Chondrocyte (in vitro differentiated cells): ENCODE data around the gene FBLIM1. TPM values are rescaled to one million over a fixed set of nuclear protein-coding genes. Genes with fewer than 3 reads are reported as not detected.

ENCODE experiments used
- DNase-seq: peaks from one replicate; pipeline ENCODE4 v3.0.0; 2021; ENCODE audit warnings: mixed read lengths, low spot score
- H3K27ac Mint-ChIP-seq: one replicate; pipeline ENCODE4 v1.8.0; 2021; ENCODE audit warnings: mild to moderate bottlenecking, moderate library complexity, mixed read lengths; ENCODE audit not compliant: unreplicated experiment
- H3K27me3 Mint-ChIP-seq: 2 replicates; pipeline ENCODE4 v1.8.0; 2021; ENCODE audit warnings: low read depth, mixed read lengths
- H3K36me3 Mint-ChIP-seq: 2 replicates; pipeline ENCODE4 v1.8.0; 2021; ENCODE audit warnings: low read depth, mixed read lengths
- H3K4me1 Mint-ChIP-seq: 2 replicates; pipeline ENCODE4 v1.8.0; 2021; ENCODE audit warnings: low read depth, mild to moderate bottlenecking, mixed read lengths
- H3K4me3 Mint-ChIP-seq: one replicate; pipeline ENCODE4 v1.8.0; 2021; ENCODE audit warnings: mild to moderate bottlenecking, moderate library complexity, mixed read lengths; ENCODE audit not compliant: unreplicated experiment
- H3K9me3 Mint-ChIP-seq: 2 replicates; pipeline ENCODE4 v1.8.0; 2021; ENCODE audit warnings: low read depth, mixed read lengths
- CTCF ChIP-seq: fragments of 200-600 bp; sonication (generic); IDR thresholded peaks from 2 replicates; pipeline ENCODE4 v1.5.0; 2021; ENCODE audit warnings: antibody characterized with exemption, mild to moderate bottlenecking, moderate library complexity
- total RNA-seq: library from RNA; stranded (reverse); gene quantifications from 3 replicates; pipeline ENCODE4 v1.2.1, GENCODE V29; 2021

The FBLIM1 gene
- total RNA-seq, 1 donor from 2014 or later, result 492 TPM

- no peaks in the 10 kb centered on the region for H3K27me3 Mint-ChIP-seq
- peaks cover 5% of the 10 kb centered on the region for H3K4me1 Mint-ChIP-seq
- peak overlapping the region; percentile 70 for H3K27ac Mint-ChIP-seq
- H3K9me3 Mint-ChIP-seq, result no peaks in the 10 kb centered on the region
- no peak overlapping the region for H3K4me3 Mint-ChIP-seq
- TF ChIP-seq CTCF, result no peak
- H3K36me3 Mint-ChIP-seq, result peaks cover 51% of the 10 kb centered on the region
- no peak for DNase-seq
Observed at GRCh38 chr1:15775706-15776105, 17.1 kb downstream of the FBLIM1 start.

GRCh38 chr1:15777909-15778707 is 19.5 kb downstream of the FBLIM1 start:
- no peak for DNase-seq
- H3K9me3 Mint-ChIP-seq, result no peaks in the 10 kb centered on the region
- peaks cover 44% of the 10 kb centered on the region for H3K36me3 Mint-ChIP-seq
- peak overlapping the region; percentile 63 for H3K27ac Mint-ChIP-seq
- H3K4me3 Mint-ChIP-seq, result no peak overlapping the region
- H3K4me1 Mint-ChIP-seq, result peaks cover 3% of the 10 kb centered on the region
- no peaks in the 10 kb centered on the region for H3K27me3 Mint-ChIP-seq
- no peak for TF ChIP-seq CTCF

GRCh38 chr1:15785683-15786082 is 27.1 kb downstream of the FBLIM1 start:
- Mint-ChIP-seq H3K4me1 (peaks cover 38% of the 10 kb centered on the region), H3K27ac (peak overlapping the region; percentile 87), H3K27me3 (no peaks in the 10 kb centered on the region), H3K9me3 (no peaks in the 10 kb centered on the region), H3K36me3 (peaks cover 19% of the 10 kb centered on the region), H3K4me3 (no peak overlapping the region)
- no peak for TF ChIP-seq CTCF
- no peak for DNase-seq

- Mint-ChIP-seq H3K27ac (peak overlapping the region; percentile 87), H3K36me3 (peaks cover 15% of the 10 kb centered on the region), H3K9me3 (no peaks in the 10 kb centered on the region), H3K4me3 (no peak overlapping the region), H3K4me1 (peaks cover 38% of the 10 kb centered on the region), H3K27me3 (no peaks in the 10 kb centered on the region)
- DNase-seq, result no peak
- TF ChIP-seq CTCF, result no peak
Observed at GRCh38 chr1:15786581-15786980, 28.0 kb downstream of the FBLIM1 start.

GRCh38 chr1:15788624-15789301 is 30.2 kb downstream of the FBLIM1 start:
- H3K36me3 Mint-ChIP-seq, result peaks cover 15% of the 10 kb centered on the region
- no peaks in the 10 kb centered on the region for H3K27me3 Mint-ChIP-seq
- no peak overlapping the region for H3K4me3 Mint-ChIP-seq
- no peaks in the 10 kb centered on the region for H3K9me3 Mint-ChIP-seq
- no peak for TF ChIP-seq CTCF
- peaks cover 52% of the 10 kb centered on the region for H3K4me1 Mint-ChIP-seq
- H3K27ac Mint-ChIP-seq, result peak overlapping the region; percentile 95
- no peak for DNase-seq
